ENCODE data around the gene TCAF2.
"Not testable (repeated sequence)": the region's sequence is repeated elsewhere in the genome, so short reads cannot be mapped to it uniquely, and the experiment has no call there.

DNA sequence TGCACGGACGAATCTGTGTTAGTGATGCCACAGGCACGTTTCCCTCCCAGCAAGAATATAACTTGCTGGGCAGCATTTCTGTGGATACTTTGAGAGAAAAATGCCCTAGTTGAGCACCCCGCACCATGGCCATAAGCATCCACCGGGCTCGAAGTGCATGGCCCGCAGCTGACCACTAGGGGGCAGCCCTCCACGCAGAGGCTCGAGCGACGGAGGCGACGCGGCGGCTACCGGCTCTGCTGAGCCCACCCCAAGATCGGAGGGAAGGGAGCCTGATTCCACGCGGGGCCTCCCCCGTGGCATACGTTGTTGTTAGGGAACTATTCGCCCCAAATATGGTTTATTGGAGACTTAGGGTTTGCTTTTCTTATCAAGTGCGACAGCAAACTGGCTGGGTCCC, 716 bp upstream of the TCAF2 start:
- TF ChIP-seq, protein P1, sequence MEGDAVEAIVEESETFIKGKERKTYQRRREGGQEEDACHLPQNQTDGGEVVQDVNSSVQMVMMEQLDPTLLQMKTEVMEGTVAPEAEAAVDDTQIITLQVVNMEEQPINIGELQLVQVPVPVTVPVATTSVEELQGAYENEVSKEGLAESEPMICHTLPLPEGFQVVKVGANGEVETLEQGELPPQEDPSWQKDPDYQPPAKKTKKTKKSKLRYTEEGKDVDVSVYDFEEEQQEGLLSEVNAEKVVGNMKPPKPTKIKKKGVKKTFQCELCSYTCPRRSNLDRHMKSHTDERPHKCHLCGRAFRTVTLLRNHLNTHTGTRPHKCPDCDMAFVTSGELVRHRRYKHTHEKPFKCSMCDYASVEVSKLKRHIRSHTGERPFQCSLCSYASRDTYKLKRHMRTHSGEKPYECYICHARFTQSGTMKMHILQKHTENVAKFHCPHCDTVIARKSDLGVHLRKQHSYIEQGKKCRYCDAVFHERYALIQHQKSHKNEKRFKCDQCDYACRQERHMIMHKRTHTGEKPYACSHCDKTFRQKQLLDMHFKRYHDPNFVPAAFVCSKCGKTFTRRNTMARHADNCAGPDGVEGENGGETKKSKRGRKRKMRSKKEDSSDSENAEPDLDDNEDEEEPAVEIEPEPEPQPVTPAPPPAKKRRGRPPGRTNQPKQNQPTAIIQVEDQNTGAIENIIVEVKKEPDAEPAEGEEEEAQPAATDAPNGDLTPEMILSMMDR (IDR thresholded peaks at IDR 0.05; ENCODE audit: low read depth, low read length) = not testable (repeated sequence)
- TF ChIP-seq POLR2A (IDR thresholded peaks at IDR 0.05; ENCODE audit: extremely low read depth, insufficient read length); MYC (IDR thresholded peaks at IDR 0.05; ENCODE audit: low read depth, low read length): not testable (repeated sequence)
- TF ChIP-seq, protein P2, sequence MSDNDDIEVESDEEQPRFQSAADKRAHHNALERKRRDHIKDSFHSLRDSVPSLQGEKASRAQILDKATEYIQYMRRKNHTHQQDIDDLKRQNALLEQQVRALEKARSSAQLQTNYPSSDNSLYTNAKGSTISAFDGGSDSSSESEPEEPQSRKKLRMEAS (IDR thresholded peaks at IDR 0.05; ENCODE audit: low read depth, low read length) = not testable (repeated sequence)
